Endothelial cell of coronary artery (primary cell): ENCODE data around the gene RNF213. TPM values are rescaled to one million over a fixed set of nuclear protein-coding genes. Genes with fewer than 3 reads are reported as not detected.

Source experiments
- total RNA-seq: library from RNA; depleted of rRNA; stranded (reverse); fragments of >200 nt; gene quantifications from 2 replicates; pipeline ENCODE4 v1.2.3, GENCODE V29; 2014

Gene RNF213
- total RNA-seq: 81.3 and 141 TPM in 2 replicates

DNA sequence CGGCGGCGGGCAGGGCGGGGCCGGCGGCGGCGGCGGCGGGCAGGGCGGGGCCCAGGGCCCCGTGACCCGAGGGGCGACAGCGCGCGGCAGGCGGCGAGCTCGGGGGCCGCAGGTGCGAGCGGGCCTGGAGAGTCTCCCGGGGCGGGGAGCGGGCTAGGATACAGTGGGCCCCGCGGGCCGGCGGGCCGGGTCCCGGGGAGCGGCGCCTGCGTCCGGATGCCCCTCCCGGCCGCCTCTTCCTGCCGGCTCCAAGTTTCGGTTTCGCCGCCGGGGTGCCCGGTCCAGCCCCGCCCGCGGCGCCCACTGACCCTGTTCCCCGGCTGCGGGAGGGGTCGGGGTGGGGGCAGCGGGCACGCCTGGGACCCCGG lies at the start of gene RNF213:
Gene RNF213, plus strand, starts transcription at position 62 of the 368 bp plus-strand sequence. CDS start 2,830 bp downstream, outside the sequence.

DNA sequence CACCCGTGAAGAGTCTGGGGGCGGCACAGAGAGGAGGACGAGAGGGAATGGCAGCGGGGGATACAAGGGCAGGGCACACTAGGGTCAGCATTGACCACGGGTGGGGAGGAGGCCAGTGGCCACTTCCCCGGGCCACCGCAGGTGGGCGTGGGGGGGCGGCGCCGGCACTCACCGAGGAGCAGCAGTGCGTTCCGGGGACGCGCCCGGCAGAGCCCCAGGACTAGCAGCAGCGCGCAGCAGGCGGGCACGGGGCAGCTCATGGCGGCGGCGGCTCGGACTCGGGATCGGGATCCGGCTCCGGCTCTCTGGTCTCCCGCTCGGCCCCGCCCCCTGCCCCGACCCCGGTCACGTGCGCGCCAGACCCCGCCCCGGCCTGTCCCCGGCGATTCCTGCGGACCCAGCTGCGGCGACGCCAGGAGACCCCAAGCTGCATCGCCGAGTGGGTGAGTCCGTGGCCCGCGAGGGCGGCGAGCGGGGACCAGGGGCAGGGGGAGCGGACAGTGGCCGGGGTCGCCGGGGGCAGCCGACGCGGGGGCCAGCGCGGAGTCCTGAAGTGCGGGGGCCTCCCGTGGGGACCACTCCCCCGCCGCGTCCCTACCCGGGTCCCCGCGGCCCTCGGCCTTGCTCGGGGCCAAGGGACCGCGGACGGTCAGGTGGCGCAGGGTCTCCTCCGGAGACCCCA lies 40.5 kb upstream of the RNF213 start, which contains the start of the genes SGSH and SLC26A11:
Gene SGSH, minus strand, starts transcription at position 280 of the 682 bp plus-strand sequence. Its CDS starts 20 bp downstream, at position 260.
Gene SLC26A11, plus strand, starts transcription at position 374 of the 682 bp plus-strand sequence. CDS start 1,134 bp downstream, outside the sequence.

DNA sequence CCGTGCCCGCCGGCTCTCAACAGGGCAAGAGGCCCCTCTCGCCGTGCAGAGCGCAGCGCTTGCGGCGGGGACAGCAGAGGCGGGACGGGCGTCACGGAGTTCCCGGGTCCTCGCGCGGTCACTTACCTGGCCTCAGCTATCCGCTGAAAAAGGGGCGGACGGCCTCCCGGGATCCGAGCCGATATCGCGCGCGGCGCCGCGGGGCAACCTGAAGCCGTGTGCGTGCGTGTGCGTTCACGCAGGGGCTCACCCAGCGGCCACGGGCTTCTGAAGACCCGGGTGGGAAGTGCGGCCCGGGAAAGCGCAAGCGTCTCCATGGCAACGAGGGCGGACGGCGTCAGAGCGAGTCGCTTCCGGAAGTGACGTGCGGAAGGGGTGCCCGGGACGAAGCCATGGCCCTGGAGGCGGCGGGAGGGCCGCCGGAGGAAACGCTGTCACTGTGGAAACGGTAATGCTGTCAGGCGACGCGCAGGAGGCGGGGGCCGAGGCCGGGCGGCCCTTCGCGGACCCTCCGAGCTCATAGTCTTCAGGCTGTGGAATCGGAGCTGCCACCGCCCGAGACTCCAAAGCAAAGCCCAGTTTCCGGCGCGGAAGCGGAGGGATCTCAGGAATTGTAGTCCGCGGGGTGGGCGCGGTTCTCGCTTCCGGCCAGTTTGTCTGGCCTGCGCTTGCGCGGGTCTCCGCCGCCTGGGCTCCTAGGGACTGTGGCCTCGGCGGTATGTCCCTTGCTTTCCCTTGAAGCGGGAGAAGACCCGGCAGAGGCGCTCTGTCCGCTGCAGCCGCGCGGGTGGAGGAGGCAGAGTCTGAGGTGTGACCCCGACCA lies 154.4 kb downstream of the RNF213 start, which contains the start of gene ENDOV:
Gene ENDOV, plus strand, starts transcription at position 365 of the 823 bp plus-strand sequence. Its CDS starts 28 bp downstream, at position 393.

Other genes starting within 250 kb of the RNF213 start
- 38.5 and 42.9 TPM in 2 replicates for gene TBC1D16, start 225.0 kb upstream of the RNF213 start, total RNA-seq
- 1.5 and 2.6 TPM in 2 replicates for gene CCDC40, start 224.2 kb upstream of the RNF213 start, total RNA-seq
- gene GAA, start 159.3 kb upstream of the RNF213 start, total RNA-seq: 14.9 and 26.4 TPM in 2 replicates
- 119 and 121 TPM in 2 replicates for gene EIF4A3, start 113.7 kb upstream of the RNF213 start, total RNA-seq
- 0.09 TPM in 1 of 2 replicates, not detected in the other for gene CARD14, start 90.8 kb upstream of the RNF213 start, total RNA-seq
- gene SGSH, start 40.5 kb upstream of the RNF213 start, total RNA-seq: 13.7 and 21.1 TPM in 2 replicates
- gene SLC26A11, start 40.4 kb upstream of the RNF213 start, total RNA-seq: 6.9 and 10.2 TPM in 2 replicates
- gene ENDOV, start 154.3 kb downstream of the RNF213 start, total RNA-seq: 18.5 and 21.5 TPM in 2 replicates
- gene NPTX1, start 215.8 kb downstream of the RNF213 start, total RNA-seq: 0.09 and 5.5 TPM in 2 replicates